AG09309 (cell line): Measurements from ENCODE around the gene RXRB.

ENCODE experiments used
- DNase-seq: peaks from one replicate; pipeline ENCODE4 v3.0.0-alpha.2; 2010; ENCODE audit warnings: low read depth
- H3K4me3 ChIP-seq: 2 replicates; pipeline ENCODE4 v1.5.1; 2011; ENCODE audit warnings: mild to moderate bottlenecking, low read depth, low read length, moderate library complexity; ENCODE audit not compliant: control insufficient read depth
- CTCF ChIP-seq: IDR thresholded peaks from 2 replicates; pipeline ENCODE4 v1.5.1; 2011; ENCODE audit warnings: mild to moderate bottlenecking, low read depth, low read length, inconsistent platforms; ENCODE audit not compliant: insufficient read depth, control insufficient read depth; ENCODE audit errors: missing control alignments

The RXRB gene

GRCh38 chr6:33217681-33218080 is 17.2 kb upstream of the RXRB start:
- no peak overlapping the region for H3K4me3 ChIP-seq
- no peak for DNase-seq
- no peak for TF ChIP-seq CTCF

- no peak for DNase-seq
- no peak overlapping the region for H3K4me3 ChIP-seq
- TF ChIP-seq CTCF = no peak
These were observed 16.8 kb upstream of the RXRB start for GRCh38 chr6:33217246-33217645.

- DNase-seq = no peak
- H3K4me3 ChIP-seq = no peak overlapping the region
- TF ChIP-seq CTCF = no peak
These were observed 15.7 kb upstream of the RXRB start for GRCh38 chr6:33216117-33216649.

GRCh38 chr6:33215271-33216116 is 15.0 kb upstream of the RXRB start:
- no peak for TF ChIP-seq CTCF
- DNase-seq = no peak
- H3K4me3 ChIP-seq = no peak overlapping the region

GRCh38 chr6:33213989-33214335 is 13.5 kb upstream of the RXRB start:
- H3K4me3 ChIP-seq = peak overlapping the region; percentile 54
- no peak for TF ChIP-seq CTCF
- no peak for DNase-seq

- H3K4me3 ChIP-seq = peak overlapping the region; percentile 54
- TF ChIP-seq CTCF = no peak
- no peak for DNase-seq
These were observed 12.9 kb upstream of the RXRB start for GRCh38 chr6:33213166-33213988.
